HG02885 (cell line): ENCODE data around the gene RBMS2.

Experiments
- ATAC-seq: cut with Tn5 transposase; IDR thresholded peaks from one replicate; pipeline ENCODE4 v1.9.1; 2021; ENCODE audit warnings: mild to moderate bottlenecking; ENCODE audit not compliant: unreplicated experiment, poor library complexity

Gene RBMS2

DNA sequence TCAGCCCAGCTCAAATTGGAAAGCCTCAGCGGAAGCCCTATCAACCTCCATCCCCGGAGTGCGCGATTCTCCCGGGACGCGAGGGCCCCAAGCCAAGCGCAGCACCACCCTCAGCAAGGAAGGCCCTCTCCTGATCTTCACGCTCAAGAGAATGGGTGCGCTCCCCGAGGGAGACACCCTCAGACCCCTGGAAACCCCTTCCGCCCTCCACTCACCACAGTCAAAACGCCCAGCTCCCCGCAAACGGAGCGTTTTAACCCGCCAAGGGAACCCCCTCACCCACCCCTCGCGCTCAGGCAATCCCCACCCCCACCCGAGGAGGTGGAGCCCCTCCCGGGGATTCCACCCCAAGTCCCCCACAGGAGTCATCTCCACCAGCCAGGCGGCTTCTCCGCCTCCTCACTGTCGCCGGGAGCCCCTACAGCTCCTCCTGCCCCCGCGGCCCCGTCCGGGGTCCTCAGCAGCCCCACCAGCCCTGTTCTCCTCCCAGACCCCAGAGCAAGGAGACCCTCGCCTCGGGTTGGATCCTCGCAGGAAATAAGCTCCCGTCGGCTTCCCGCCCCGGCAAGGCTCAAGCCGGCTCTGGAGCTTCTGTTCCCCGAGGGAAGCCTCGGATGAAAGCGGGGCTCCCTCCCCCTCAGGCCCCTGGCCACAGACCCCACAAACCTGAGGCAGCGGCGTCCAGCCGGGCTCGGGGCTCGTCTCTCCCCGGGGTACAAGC is 108.0 kb downstream of the RBMS2 start:
- peak; percentile 3 for ATAC-seq

GRCh38 chr12:56630180-56630632 is 108.6 kb downstream of the RBMS2 start, which contains the start of gene BAZ2A:
Gene BAZ2A, minus strand, starts transcription at chr12:56630326. Its CDS starts 12,796 bp downstream, at chr12:56617530.
- ATAC-seq, result peak; percentile 64

DNA sequence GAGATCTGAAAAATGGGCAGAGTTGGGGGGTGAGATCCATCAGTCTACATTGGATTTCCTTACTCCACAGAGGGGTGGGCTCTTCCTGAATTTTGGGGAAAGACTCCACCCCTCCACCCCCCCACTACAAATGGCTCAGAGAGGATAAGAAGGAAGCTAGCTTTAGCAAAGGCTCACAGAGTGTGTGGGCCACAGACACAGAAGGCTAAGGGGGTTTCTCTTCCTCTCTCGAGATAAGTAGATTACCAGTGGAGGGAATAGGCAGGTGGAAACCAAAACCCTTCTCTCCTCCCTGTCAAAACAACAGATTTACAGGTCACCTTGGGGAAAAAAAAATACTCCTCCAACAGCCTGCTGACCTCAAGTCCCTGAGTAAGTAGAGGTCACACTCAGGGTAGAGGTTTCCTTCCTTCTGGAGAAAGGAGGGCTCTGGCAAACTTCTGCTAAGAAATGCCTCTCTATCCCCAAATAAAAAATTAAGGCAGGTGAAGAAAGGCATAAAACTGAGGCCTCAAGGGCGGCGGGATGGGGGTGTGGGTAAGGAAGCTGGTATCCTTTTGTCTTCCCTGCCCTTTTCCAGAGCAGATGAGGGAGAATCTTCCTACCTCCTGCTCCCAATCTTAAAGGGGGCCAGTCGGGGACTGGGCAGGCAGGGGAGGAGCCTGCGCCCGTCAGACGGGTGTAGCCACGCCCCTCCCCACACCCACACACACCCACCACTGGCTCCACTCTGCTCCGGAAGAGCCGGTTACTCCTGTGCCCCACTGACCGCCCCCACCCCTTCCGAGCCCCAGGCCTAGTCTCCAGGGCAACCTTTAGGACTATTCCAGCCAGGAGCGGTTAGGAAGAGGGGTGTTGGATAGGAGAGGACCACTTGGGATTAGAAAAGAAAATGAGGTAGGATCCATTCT is 110.4 kb downstream of the RBMS2 start:
- peak; percentile 31 for ATAC-seq

GRCh38 chr12:56632701-56633467 is 111.3 kb downstream of the RBMS2 start:
- ATAC-seq, result no peak

DNA sequence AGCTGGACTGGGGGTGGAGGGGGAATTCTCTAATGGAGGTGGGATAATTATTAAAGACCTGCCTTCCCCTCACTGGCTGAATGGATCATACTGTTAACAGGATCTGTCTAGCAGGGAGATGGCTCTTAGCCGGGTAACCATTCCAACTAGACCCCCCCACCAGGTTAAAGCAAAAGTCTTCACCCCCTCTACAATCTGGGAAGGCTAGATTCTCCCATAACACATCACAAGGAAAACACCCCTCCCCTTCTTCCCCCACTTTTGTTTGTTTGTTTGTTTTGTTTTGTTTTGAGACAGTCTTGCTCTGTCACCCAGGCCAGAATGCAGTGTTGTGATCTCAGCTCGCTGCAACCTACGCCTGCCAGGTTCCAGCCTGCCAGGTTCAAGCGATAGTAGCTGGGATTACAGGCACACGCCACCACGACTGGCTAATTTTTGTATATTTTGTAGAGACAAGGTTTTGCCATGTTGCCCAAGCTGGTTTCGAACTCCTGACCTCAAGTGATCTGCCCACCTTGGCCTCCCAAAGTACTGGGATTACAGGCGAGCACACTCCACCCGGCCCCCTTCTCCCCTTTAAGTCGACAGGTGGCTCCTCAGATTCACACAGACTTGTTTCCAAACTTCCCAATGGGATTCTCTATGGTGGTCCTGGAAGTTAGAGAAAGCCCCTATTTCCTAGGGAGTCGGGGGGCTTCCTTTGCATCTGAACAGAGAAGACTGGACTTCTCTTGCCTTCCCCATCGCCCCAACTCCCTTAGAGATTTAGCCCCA is 112.0 kb downstream of the RBMS2 start:
- no peak for ATAC-seq

- no peak for ATAC-seq
These were observed 112.7 kb downstream of the RBMS2 start for GRCh38 chr12:56634242-56634836.

DNA sequence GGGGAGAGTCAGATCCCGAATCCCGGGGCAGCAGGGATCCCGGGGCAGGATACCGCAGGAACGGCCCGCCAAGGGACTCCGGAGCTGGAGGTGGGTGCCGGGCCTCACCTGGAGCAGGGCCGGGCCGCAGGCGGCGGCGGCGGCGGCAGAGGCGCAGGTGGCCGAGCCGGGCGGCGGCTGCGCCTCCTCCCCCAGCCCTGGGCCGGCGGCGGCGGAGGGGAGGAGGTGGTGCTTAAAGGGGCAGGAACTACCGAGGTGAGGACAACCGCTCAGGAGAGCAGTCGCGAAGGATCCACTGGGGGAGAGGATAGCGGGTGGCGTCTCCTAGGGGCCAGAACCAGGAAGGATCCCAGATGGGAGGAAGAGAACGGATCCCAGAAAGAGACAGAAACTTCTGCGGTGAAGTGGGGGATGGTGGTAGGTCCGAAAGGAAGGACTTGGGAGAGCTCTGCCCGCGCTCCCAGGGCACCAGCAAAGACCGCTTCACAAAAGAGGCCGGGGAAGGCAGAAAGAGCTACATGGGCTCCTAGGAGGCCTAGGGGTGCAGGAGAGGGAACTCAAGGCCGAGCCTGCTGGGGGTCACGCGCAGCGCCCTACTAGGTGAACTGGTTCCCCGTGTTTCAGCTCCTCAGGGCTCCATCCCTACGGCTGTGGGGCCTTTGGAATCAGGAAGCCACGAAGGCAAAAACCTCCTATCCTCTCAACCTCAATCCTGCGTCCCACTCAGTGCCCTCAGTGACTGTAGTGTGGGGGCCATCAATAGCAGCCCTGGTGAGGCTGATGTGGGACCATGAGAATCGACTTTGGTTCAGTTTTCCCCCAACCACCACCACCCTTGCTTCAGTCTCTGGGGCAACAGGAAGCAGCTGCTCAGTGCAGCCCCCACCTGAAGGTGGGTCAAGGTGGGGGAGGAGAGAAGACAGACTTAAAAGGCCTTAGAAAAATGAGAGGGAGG is 113.5 kb downstream of the RBMS2 start:
- peak; percentile 23 for ATAC-seq

- peak; percentile 51 for ATAC-seq
These were observed 114.4 kb downstream of the RBMS2 start for GRCh38 chr12:56635806-56636674.

DNA sequence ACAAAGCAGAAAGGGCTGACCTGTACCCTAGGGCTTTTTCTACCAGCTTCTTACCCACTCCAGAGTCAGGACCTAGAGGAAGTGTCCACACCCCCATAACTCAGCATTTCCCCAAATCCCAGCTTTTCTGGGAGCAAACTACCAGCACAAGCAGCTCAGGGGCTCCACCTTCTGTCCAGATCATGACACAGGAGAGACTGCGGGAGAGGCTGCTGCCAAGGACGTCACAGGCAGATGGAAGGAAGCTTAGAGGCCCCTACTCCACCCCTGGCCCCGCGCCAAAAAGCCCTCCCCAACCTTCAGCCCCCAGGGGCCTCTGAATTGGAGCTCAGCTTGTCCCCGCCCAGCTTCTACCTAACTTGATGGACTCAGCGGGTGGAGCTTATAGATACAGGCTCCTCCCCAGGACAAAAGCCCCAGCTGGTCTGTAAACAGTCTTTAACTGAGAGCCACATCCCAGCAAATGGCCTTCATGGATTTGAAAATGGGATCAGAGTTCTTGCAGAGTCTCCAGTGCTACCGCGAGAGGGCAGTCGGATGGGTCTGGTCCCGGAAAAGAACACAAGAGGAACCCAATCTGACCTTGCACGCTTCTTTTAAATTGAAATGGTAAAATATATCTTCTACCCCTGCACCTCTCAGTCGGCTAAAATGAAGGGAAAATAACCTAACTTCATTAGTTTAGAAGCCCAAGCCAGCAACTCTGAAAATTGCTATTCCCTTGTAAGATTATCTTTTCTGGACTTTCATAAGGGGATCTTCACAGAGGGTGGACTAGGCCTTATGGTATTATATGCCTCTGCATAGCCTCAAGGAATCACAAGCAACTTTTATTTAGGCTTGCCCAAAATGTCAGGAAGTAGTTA is 115.3 kb downstream of the RBMS2 start:
- peak; percentile 61 for ATAC-seq

DNA sequence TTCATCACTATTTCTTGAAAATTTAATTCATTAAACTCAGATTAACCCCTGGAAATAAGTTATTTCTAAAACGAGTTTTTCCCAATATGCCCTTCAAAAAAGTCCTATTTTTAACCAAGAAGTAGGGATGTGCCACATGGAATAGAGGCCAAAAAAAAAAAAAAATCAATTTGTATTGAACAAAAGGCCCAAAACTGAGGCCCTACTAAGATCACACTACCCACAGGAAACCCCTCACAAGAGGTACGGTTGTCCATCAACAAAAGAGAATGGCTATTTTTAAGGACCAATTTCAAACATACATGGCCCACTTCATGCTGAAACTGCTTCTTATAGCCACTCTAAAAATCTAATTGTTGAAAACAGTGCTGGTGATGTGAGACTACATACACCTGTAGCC is 116.0 kb downstream of the RBMS2 start:
- ATAC-seq, result no peak

GRCh38 chr12:56641219-56641618 is 119.6 kb downstream of the RBMS2 start:
- no peak for ATAC-seq

- ATAC-seq, result no peak
These were observed 123.0 kb downstream of the RBMS2 start for GRCh38 chr12:56644654-56645053.

DNA sequence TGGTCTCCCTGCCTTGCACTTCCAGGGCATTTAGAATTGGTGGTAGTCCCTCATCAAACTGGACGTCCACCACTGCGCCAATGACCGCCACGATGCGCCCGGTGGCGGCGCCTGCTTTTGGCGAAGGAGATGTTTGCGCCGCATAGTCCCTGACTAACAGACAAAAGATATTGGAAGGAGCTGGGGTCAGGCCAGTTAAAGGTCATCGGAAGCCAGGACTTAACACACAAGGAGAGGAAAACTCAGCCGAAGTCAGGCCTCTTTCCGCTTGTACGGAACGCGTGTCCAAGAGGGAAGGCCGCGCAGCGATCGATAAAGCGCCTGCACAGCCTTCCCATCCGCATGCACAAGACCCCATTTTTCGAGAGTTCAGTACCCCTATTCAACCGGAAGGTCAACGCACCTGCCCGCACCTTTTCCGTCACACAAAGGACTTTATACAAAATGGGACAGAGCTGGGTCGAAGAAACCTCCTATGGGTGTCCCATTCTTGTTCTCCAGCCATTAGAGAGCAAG is 123.6 kb downstream of the RBMS2 start:
- ATAC-seq, result no peak
